ENCODE measurements around the gene SULT1C4. TPM values are rescaled to one million over a fixed set of nuclear protein-coding genes. Genes with fewer than 3 reads are reported as not detected.

Gene SULT1C4
- total RNA-seq, 2 experiments from 2014 or later: not detected

- H3K36me3 Mint-ChIP-seq (ENCODE audit: low read depth): no peaks in the 10 kb centered on the region
- intact Hi-C loops (cut with DNase I, micrococcal nuclease): no loop called here
- no peaks in the 10 kb centered on the region for H3K9me3 Mint-ChIP-seq
- Histone ChIP-seq H3K27ac (ENCODE audit: low read depth in 1 of 2, low read length in 2 of 2) (no peak overlapping the region), H3K4me1 (ENCODE audit: insufficient read depth, low read length) (no peaks in the 10 kb centered on the region), H3K4me3 (ENCODE audit: low read length) (no peak overlapping the region), H3K27me3 (ENCODE audit: control insufficient read depth in 1 of 2, insufficient read depth in 2 of 2, low read length in 2 of 2) (peaks cover 0 to 5% of the 10 kb centered on the region in 2 experiments), H3K9me3 (ENCODE audit: control insufficient read depth in 1 of 2, insufficient read depth in 1 of 2, low read length in 2 of 2) (no peaks in the 10 kb centered on the region), H3K36me3 (ENCODE audit: insufficient read depth, low read length) (no peaks in the 10 kb centered on the region)
- TF ChIP-seq CTCF (IDR thresholded peaks at IDR 0.05): no peak
- ATAC-seq (ENCODE audit: poor library complexity) (no peak), DNase-seq (no peak)
- H3K27ac Mint-ChIP-seq: no peak overlapping the region
- no peak overlapping the region for H3K4me3 Mint-ChIP-seq
- no peaks in the 10 kb centered on the region for H3K27me3 Mint-ChIP-seq
- ChIA-PET CTCF (no interaction called here), POLR2A (no interaction called here)
- H3K4me1 Mint-ChIP-seq (ENCODE audit: low read depth): no peaks in the 10 kb centered on the region
Measured at GRCh38 chr2:108376774-108377173, 980 bp upstream of the SULT1C4 start.

GRCh38 chr2:108377401-108377800 lies 353 bp upstream of the SULT1C4 start:
- TF ChIP-seq CTCF (IDR thresholded peaks at IDR 0.05): no peak
- ATAC-seq (ENCODE audit: poor library complexity) (no peak), DNase-seq (no peak)
- Histone ChIP-seq H3K4me1 (ENCODE audit: insufficient read depth, low read length) (no peaks in the 10 kb centered on the region), H3K4me3 (ENCODE audit: low read length) (no peak overlapping the region), H3K27me3 (ENCODE audit: control insufficient read depth in 1 of 2, insufficient read depth in 2 of 2, low read length in 2 of 2) (peaks cover 0 to 5% of the 10 kb centered on the region in 2 experiments), H3K36me3 (ENCODE audit: insufficient read depth, low read length) (no peaks in the 10 kb centered on the region), H3K27ac (ENCODE audit: low read depth in 1 of 2, low read length in 2 of 2) (no peak overlapping the region), H3K9me3 (ENCODE audit: control insufficient read depth in 1 of 2, insufficient read depth in 1 of 2, low read length in 2 of 2) (no peaks in the 10 kb centered on the region)
- Mint-ChIP-seq H3K9me3 (no peaks in the 10 kb centered on the region), H3K4me3 (no peak overlapping the region), H3K4me1 (ENCODE audit: low read depth) (no peaks in the 10 kb centered on the region), H3K27ac (no peak overlapping the region), H3K27me3 (no peaks in the 10 kb centered on the region), H3K36me3 (ENCODE audit: low read depth) (no peaks in the 10 kb centered on the region)
- ChIA-PET CTCF (no interaction called here), POLR2A (no interaction called here)
- intact Hi-C loops (cut with DNase I, micrococcal nuclease): no loop called here

GRCh38 chr2:108378851-108379250 lies 1.1 kb downstream of the SULT1C4 start:
- H3K4me3 ChIP-seq (ENCODE audit: low read length): no peak overlapping the region
- H3K9me3 Mint-ChIP-seq: no peaks in the 10 kb centered on the region
- H3K27me3 ChIP-seq (ENCODE audit: control insufficient read depth in 1 of 2, insufficient read depth in 2 of 2, low read length in 2 of 2): peaks cover 0 to 5% of the 10 kb centered on the region in 2 experiments
- H3K27ac ChIP-seq (ENCODE audit: low read depth in 1 of 2, low read length in 2 of 2): no peak overlapping the region
- peaks cover 6% of the 10 kb centered on the region for H3K27me3 Mint-ChIP-seq
- no peak for ATAC-seq (ENCODE audit: poor library complexity)
- H3K36me3 ChIP-seq (ENCODE audit: insufficient read depth, low read length): no peaks in the 10 kb centered on the region
- no peak for TF ChIP-seq CTCF (IDR thresholded peaks at IDR 0.05)
- intact Hi-C loops (cut with DNase I, micrococcal nuclease): no loop called here
- H3K4me1 ChIP-seq (ENCODE audit: insufficient read depth, low read length): no peaks in the 10 kb centered on the region
- POLR2A ChIA-PET: no interaction called here
- no peaks in the 10 kb centered on the region for H3K36me3 Mint-ChIP-seq (ENCODE audit: low read depth)
- H3K27ac Mint-ChIP-seq: no peak overlapping the region
- no peaks in the 10 kb centered on the region for H3K4me1 Mint-ChIP-seq (ENCODE audit: low read depth)
- no peak for DNase-seq
- no peaks in the 10 kb centered on the region for H3K9me3 ChIP-seq (ENCODE audit: control insufficient read depth in 1 of 2, insufficient read depth in 1 of 2, low read length in 2 of 2)
- no peak overlapping the region for H3K4me3 Mint-ChIP-seq
- CTCF ChIA-PET: no interaction called here

All from CD4-positive, alpha-beta T cell (primary cell).